HL-60 (cell line): ENCODE measurements around the gene LUZP2.
"Not testable (repeated sequence)": the region's sequence is repeated elsewhere in the genome, so short reads cannot be mapped to it uniquely, and the experiment has no call there.

Experiments used
- CTCF ChIP-seq: IDR thresholded peaks from one replicate; pipeline ENCODE4 v1.5.1; 2011; ENCODE audit warnings: low read length, control low read depth, inconsistent platforms; ENCODE audit not compliant: insufficient read depth
- GABPA ChIP-seq: IDR thresholded peaks from 2 replicates; pipeline ENCODE4 v1.6.1; 2012; ENCODE audit warnings: low read depth
- POLR2AphosphoS5 ChIP-seq: IDR thresholded peaks from 2 replicates; pipeline ENCODE4 v1.6.1; 2012; ENCODE audit warnings: low read depth
- REST ChIP-seq: IDR thresholded peaks from 2 replicates; pipeline ENCODE4 v1.6.1; 2012; ENCODE audit warnings: low read depth; ENCODE audit not compliant: insufficient replicate concordance
- SPI1 ChIP-seq: IDR thresholded peaks from 2 replicates; pipeline ENCODE4 v1.6.1; 2012; ENCODE audit warnings: low read depth, mild to moderate bottlenecking, borderline replicate concordance

GRCh38 chr11:24999929-25000328 is 503.1 kb downstream of the LUZP2 start:
- TF ChIP-seq CTCF, GABPA, POLR2AphosphoS5, SPI1, REST: not testable (repeated sequence)
